ENCODE measurements around the gene NAT10. TPM values are rescaled to one million over a fixed set of nuclear protein-coding genes. Genes with fewer than 3 reads are reported as not detected.

Gene NAT10
- total RNA-seq, 3 donors from 2014 or later = 29.6 to 34.4 (median 30.7) TPM

DNA sequence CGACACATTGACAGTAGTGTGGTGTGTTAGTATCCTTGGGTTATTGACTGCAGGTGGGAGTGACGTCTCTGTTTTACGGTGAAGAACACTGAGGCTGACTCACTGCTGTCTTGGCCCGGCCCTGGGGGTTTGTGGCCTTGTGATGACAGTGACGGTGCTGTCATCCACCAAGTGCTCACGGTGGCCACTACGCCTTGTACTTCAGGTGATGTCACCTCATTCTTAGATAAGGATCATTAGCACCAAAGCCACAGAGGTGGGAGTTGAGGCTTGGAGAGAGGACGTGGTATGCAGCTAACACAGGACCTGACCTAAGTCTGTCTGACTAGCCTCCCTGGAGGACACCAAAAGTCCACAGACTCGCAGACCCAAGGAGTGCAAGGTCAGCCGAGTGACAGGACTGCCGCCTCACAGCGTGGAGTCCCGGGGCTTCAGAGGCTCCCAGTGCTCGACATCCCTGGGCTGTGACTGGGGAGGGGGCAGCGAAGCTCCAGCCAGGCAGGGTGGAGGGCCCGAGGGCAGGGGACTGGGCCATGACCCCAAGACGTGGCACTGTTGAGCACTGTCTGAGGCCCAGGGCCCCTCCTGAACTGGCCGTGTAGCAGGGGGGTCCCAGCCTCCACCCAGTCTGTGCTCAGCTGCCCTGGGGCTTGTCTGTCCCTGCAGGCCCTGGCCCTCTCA lies 56.5 kb downstream of the NAT10 start:
- H3K4me3 ChIP-seq = no peak overlapping the region
- TF ChIP-seq, protein P1, sequence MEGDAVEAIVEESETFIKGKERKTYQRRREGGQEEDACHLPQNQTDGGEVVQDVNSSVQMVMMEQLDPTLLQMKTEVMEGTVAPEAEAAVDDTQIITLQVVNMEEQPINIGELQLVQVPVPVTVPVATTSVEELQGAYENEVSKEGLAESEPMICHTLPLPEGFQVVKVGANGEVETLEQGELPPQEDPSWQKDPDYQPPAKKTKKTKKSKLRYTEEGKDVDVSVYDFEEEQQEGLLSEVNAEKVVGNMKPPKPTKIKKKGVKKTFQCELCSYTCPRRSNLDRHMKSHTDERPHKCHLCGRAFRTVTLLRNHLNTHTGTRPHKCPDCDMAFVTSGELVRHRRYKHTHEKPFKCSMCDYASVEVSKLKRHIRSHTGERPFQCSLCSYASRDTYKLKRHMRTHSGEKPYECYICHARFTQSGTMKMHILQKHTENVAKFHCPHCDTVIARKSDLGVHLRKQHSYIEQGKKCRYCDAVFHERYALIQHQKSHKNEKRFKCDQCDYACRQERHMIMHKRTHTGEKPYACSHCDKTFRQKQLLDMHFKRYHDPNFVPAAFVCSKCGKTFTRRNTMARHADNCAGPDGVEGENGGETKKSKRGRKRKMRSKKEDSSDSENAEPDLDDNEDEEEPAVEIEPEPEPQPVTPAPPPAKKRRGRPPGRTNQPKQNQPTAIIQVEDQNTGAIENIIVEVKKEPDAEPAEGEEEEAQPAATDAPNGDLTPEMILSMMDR (IDR thresholded peaks at IDR 0.05) = no peak
- H3K4me1 ChIP-seq (ENCODE audit: low read depth) = no peaks in the 10 kb centered on the region
- ATAC-seq (peak; percentile 12), DNase-seq (no peak)
- H3K9me3 ChIP-seq = no peaks in the 10 kb centered on the region
- intact Hi-C loops (cut with DNase I, micrococcal nuclease) = no loop called here
- no peaks in the 10 kb centered on the region for H3K36me3 ChIP-seq (ENCODE audit: low read depth)

DNA sequence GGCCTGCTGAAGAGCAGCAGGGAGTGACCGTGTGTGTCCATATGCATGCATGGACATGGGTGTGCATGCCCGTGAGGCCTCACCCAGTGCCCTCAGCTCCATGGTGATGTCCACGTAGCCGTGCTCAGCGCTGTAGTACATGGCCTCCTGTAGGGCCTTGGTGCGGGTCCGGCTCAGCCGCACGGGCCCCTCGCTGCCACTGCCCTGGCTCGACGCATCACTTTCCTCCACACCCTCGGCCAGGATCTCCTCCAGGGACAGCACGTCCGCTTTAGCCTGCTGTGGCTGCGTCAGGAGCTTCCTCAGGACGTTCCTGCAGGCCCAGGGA lies 57.0 kb downstream of the NAT10 start:
- Histone ChIP-seq H3K4me3 (no peak overlapping the region), H3K36me3 (ENCODE audit: low read depth) (no peaks in the 10 kb centered on the region), H3K9me3 (no peaks in the 10 kb centered on the region), H3K4me1 (ENCODE audit: low read depth) (no peaks in the 10 kb centered on the region)
- TF ChIP-seq, protein P1 (IDR thresholded peaks at IDR 0.05) = no peak
- ATAC-seq = peak; percentile 4
- intact Hi-C loops (cut with DNase I, micrococcal nuclease) = no loop called here
- DNase-seq = no peak

DNA sequence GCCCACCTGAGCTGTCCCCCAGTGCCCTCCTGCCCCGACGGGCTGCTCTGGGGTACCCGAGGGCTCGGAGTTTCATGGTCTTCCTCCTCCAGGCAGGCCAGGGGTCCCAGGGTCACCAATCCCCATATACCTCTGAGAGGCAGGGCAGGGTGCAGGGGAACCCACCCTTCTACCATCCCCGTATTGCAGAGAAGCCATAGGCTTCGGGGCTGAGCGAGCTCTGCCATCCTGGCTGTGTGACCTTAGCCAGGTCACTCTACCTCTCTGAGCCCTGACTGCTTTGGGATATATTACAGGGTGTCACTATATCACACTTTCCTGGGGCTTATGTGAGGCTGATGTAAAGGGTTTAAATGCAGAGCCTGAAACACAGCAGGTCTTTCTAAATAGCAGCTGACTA lies 57.4 kb downstream of the NAT10 start:
- Histone ChIP-seq H3K36me3 (ENCODE audit: low read depth) (no peaks in the 10 kb centered on the region), H3K9me3 (no peaks in the 10 kb centered on the region), H3K4me3 (no peak overlapping the region), H3K4me1 (ENCODE audit: low read depth) (no peaks in the 10 kb centered on the region)
- ATAC-seq = no peak
- intact Hi-C loops (cut with DNase I, micrococcal nuclease) = no loop called here
- TF ChIP-seq, protein P1 (IDR thresholded peaks at IDR 0.05) = no peak
- no peak for DNase-seq

DNA sequence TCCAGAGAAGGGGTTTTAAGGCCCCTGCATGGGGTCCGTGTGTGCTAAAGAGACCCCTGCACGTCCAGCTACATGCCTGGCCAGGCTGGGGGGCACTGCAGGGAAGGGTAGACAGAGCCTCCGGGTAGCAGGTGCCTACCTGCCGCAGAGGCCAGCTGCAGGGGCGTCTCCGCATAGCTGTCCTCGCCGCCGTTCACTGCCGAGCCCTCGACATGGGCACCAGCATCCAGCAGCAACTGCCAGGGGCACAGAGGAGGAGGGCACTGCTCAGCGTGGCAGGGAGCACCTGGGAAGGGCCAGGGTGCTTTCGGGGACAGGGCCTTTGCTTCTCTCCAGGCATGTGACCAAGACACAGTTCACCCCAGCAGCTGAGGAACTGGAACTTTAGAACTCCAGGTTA lies 59.7 kb downstream of the NAT10 start:
- H3K4me1 ChIP-seq (ENCODE audit: low read depth) = no peaks in the 10 kb centered on the region
- no peaks in the 10 kb centered on the region for H3K36me3 ChIP-seq (ENCODE audit: low read depth)
- no peak for DNase-seq
- no peak overlapping the region for H3K4me3 ChIP-seq
- TF ChIP-seq, protein P1 (IDR thresholded peaks at IDR 0.05) = no peak
- ATAC-seq = no peak
- no peaks in the 10 kb centered on the region for H3K9me3 ChIP-seq
- intact Hi-C loops (cut with DNase I, micrococcal nuclease) = no loop called here

DNA sequence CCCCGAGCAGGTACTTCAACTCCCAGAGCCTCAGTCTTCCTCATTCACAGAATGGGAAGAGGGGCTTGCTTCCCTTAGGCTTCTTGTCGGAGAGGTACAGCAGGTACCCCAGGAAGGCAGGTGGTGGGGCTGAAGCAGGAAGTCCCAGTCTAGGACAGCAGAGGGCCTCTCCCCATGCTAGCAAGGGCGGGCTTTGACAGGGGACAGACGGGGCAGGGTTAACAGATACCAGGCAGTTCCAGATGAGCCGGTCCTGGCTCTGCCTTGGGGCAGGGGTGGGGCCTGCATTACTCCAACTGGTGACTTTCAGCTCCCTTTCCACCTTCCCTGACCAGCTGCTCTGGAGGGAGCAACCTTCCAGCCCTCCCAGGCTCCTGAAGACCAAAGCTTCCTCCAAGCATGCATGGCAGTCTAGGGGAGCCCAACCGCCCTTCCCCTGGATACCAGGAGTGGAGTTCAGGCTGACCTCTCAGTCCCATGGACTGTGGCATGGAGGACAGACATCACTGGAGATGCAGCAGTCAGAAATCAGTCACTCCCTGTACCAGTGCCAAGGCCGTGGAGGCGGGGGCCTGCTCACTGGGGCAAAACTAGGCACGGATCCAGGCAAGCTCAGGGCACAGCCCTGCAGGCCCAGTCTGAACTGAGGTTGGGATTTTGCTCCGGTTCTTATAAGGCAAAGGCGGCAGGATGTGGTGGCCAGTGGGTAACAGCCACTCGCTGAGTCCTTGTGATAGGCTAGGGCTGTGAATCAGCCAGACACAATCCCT lies 60.5 kb downstream of the NAT10 start:
- no peaks in the 10 kb centered on the region for H3K4me1 ChIP-seq (ENCODE audit: low read depth)
- H3K36me3 ChIP-seq (ENCODE audit: low read depth) = no peaks in the 10 kb centered on the region
- H3K4me3 ChIP-seq = no peak overlapping the region
- H3K9me3 ChIP-seq = no peaks in the 10 kb centered on the region
- ATAC-seq (no peak), DNase-seq (no peak)
- intact Hi-C loops (cut with DNase I, micrococcal nuclease) = no loop called here
- TF ChIP-seq, protein P1 (IDR thresholded peaks at IDR 0.05) = no peak
